HuH-7.5 (cell line): Measurements from ENCODE around the gene SPACA9.

Source experiments
- DNase-seq: peaks from one replicate; pipeline ENCODE4 v3.0.0; 2011; ENCODE audit warnings: low spot score

Gene SPACA9

GRCh38 chr9:132863096-132863495 lies 15.6 kb upstream of the SPACA9 start:
- no peak for DNase-seq

GRCh38 chr9:132864277-132864676 lies 14.4 kb upstream of the SPACA9 start:
- DNase-seq = no peak

GRCh38 chr9:132864691-132865090 lies 14.0 kb upstream of the SPACA9 start:
- DNase-seq = no peak

- no peak for DNase-seq
Observed at GRCh38 chr9:132866898-132867297, 11.8 kb upstream of the SPACA9 start.

- DNase-seq = no peak
Observed at GRCh38 chr9:132869266-132869665, 9.4 kb upstream of the SPACA9 start.

- DNase-seq = no peak
Observed at GRCh38 chr9:132873403-132873802, 5.3 kb upstream of the SPACA9 start.

GRCh38 chr9:132875159-132875558 lies 3.5 kb upstream of the SPACA9 start:
- no peak for DNase-seq

GRCh38 chr9:132876849-132877248 lies 1.8 kb upstream of the SPACA9 start:
- DNase-seq = no peak

- DNase-seq = no peak
Observed at GRCh38 chr9:132877458-132877823, 1.3 kb upstream of the SPACA9 start.

GRCh38 chr9:132877824-132878694 lies 639 bp upstream of the SPACA9 start, which contains the start of gene AK8:
AK8 (minus strand) TSS chr9:132878284; CDS start chr9:132878255, 29 bp downstream.
- DNase-seq = peak; percentile 85

GRCh38 chr9:132879457-132880323 lies 992 bp downstream of the SPACA9 start:
- no peak for DNase-seq

- DNase-seq = no peak
Observed at GRCh38 chr9:132880324-132880661, 1.6 kb downstream of the SPACA9 start.

GRCh38 chr9:132881826-132882225 lies 3.1 kb downstream of the SPACA9 start:
- DNase-seq = no peak

- DNase-seq = no peak
Observed at GRCh38 chr9:132882616-132883015, 3.9 kb downstream of the SPACA9 start.

GRCh38 chr9:132883349-132884294 lies 4.9 kb downstream of the SPACA9 start:
- no peak for DNase-seq

- DNase-seq = no peak
Observed at GRCh38 chr9:132885720-132886333, 7.1 kb downstream of the SPACA9 start.

GRCh38 chr9:132886334-132886725 lies 7.6 kb downstream of the SPACA9 start:
- DNase-seq = no peak

- DNase-seq = no peak
Observed at GRCh38 chr9:132887181-132888120, 8.8 kb downstream of the SPACA9 start.

GRCh38 chr9:132888151-132888550 lies 9.5 kb downstream of the SPACA9 start:
- no peak for DNase-seq

- DNase-seq = no peak
Observed at GRCh38 chr9:132892400-132892799, 13.7 kb downstream of the SPACA9 start.
